Dermis blood vessel endothelial cell (primary cell): ENCODE results near the gene CHKA. TPM values are rescaled to one million over a fixed set of nuclear protein-coding genes. Genes with fewer than 3 reads are reported as not detected.

ENCODE experiments used
- DNase-seq: peaks from one replicate; pipeline ENCODE4 v3.0.0; 2010
- total RNA-seq: library from RNA; depleted of rRNA; stranded (reverse); fragments of >200 nt; gene quantifications from 2 replicates; pipeline ENCODE4 v1.2.3, GENCODE V29; 2014

Gene CHKA
- total RNA-seq, 1 donor from 2014 or later = 32.8 TPM

- no peak for DNase-seq
Measured at GRCh38 chr11:68071281-68072048, 49.7 kb downstream of the CHKA start.

DNA sequence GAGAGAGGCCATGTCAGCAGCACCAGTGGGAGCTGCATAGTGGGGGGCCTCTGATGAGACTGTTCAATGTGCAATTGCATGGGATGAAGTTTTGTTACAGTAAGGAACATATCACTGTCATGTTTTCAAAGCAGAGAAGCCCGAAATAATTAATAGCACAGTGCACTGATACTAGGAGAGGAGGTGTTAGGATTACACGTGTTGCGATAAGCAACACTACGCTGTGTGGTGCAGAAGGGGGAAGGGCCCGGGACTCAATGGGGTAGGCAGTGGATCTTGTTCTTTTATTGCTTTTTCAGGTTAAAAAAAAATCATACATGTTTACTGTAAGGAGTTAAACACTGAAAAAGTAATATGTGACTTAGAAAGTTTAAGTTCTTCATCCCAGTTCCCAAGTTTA lies 53.2 kb downstream of the CHKA start:
- no peak for DNase-seq

DNA sequence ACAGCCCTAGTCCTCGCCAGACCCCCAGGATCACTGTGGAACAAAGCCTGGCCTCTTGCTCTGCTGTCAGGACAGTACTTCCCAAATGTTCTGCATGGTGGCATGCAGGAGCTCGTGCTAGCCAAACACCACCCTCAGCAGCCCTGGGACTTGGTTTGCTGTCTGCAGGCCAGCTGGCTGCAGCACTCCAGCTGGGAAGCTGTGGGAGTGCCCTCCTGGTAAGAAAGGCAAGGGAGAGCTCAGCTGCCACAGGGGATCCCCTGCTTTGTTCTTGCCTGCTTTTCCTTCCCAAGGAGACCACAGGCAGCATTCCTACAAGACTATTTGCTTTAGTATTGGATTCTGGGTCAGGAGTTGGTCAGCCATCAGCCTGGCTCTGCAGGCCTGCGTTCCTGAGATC lies 54.4 kb downstream of the CHKA start:
- DNase-seq = no peak

DNA sequence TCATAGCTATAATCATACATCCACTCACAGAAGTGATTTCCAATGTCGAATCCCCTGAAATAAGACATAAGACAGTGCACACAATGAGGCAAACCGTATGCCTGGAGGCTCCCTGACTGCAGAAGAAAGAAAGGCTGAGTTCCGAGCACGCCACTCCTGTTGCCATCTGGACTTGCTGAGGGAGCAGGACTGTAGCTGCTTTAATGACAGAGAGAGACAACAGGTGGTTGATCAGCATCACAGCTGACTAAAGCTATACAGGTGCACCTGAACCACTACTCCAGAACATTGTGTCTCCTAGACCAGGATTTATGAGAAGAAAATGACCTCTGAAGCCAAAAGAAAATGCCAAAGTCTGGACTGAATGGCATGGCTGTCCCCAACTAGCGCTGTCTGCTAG lies 55.3 kb downstream of the CHKA start:
- DNase-seq = no peak

GRCh38 chr11:68064926-68065325 lies 56.3 kb downstream of the CHKA start:
- DNase-seq = peak; percentile 68

GRCh38 chr11:68061508-68061907 lies 59.7 kb downstream of the CHKA start:
- no peak for DNase-seq

- DNase-seq = no peak
Measured at GRCh38 chr11:68057807-68058206, 63.4 kb downstream of the CHKA start.

DNA sequence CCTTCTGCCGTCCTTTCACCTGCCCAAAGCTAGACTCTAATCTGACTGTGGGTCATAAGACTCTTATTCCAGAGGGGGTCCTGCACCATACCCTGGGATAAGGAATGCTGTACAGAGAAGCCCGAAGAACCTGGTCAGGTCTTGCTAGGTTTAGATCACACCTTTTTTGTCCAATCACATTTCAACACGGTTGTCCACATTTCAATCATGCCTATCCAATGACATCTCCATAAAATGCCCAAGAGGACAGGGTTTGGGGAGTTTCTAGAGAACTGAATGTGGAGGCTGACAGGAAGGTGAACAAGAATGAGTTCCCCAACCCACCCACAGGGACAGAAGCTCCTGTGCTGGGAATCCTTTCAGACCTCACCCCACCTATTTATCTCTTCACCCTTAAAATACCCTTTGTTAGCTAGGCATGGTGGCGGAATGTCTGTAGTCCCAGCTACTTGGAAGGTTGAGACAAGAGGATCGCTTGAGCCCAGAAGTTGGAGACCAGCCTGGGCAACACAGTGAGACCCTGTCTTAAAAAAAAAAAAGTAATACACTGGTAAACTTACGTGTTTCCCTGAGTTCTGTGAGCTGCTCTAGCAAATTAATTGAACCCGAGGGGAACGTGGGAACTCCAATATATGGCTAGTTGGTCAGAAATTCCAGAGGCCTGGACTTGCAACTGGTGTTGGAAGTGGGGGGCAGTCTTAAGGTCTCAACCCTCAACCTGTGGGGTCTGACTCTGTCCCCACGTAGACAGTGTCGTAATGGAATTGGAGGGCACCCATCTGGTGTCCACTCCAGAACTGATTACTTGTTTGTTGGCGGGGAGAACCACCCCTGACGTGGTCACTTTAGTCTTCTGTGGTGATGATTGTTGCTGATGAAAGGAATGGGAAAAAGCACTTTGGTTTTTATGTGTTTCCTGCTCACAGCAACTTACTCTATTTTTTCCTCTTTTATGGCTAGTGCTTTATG lies 64.6 kb downstream of the CHKA start:
- no peak for DNase-seq

DNA sequence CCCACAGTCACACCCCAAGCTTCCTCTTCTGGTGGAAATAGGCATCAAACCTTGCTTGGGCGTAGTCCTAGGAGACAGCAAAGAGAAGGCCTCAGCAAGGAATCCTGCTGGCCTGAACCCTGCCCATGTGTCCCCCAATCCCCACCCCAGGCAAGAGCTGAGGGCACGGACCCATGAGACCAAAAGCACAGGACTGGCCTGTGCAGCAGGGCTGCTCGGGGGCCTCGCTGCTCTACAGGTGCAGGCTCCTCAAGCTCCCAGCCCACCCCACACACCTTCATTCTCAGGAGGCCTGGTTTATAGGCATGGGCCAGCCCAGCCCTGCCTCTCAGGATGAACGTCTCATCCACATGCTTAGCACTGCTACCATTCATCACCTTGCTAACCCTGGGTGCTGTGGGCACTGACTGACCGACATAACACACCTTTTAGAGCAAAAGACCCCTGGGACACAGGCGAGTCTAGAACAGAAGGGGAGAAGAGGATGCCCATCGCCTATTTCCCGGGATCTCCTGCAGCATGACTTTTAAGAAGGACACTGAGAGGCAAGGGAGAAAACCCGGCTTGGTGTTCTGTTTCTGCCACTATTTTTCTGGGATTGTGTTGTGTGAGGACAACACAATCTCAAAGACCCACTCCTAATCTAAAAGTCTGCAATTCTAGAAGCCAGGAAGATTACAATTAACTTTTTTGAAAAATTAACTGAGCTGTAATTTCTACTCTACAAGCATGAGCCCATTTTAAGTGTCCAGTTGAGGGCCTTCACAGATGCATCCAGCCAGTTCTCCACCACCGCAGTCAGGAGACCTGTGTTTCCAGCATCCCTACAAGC lies 67.0 kb downstream of the CHKA start:
- no peak for DNase-seq

DNA sequence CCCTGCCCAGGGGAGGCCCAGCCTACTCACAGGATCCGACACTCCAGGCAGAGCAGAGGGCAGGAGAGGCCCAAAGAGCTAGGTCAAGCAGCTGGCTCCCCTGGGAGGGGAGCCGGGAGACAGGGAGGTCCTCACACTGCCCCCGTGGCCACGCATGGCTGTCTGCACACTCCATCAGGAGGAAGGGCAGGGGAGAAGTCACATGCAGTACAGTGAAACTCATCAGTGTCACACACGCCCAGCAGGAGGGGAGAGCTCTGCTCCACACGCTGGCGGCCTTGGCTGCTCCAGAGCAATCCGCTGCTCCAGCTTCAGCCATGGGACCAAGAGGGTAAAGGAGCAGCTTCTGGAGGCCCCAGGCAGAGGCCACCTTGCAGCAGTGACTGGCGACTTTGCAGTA lies 68.1 kb downstream of the CHKA start:
- DNase-seq = no peak

GRCh38 chr11:68052137-68052873 lies 68.9 kb downstream of the CHKA start:
- DNase-seq = no peak

DNA sequence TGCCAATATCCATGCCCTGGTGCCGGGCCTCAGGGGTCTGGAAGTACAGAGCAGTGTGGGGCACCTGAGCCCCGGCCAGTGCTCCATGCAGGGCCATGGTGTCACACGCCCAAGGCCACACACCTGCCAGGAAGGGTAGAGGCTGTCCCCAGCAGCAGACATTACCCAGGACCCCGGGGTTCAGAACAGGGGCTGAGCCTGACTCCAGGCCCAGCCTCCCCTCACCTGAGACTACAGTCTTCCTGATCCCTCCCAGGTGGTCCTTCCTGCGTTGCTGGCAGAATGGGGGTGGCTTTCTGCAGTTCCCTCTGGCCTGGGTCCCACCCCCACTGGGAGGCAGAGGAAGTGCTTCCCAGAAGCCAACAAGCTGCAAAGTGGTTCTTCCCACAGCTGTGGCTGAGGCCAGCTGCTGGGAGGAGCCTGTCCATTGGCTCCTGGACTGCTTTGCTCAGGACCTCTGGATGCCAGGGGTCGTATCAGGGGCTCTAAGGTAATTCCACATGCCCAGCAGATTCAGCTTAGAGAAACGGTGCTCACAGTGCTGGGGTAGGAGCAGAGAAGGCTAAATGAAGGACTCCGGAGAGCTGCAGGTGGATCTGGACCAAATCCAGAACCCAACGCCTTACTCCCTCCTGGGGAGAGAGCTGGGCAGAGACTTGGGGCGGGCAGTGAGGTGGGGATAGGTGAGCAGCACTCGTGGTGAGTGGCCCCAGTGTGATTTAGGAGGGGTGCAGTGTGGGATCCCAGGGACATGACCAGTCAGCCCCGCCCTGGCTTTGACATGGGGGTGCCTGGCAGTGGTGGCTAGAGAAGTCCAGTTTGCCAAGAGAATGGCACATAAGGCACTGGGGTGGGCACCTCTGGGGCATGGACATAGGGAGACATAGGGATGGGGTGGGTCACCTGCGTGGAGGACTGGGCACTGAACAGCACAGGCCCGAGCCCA lies 69.7 kb downstream of the CHKA start:
- DNase-seq = peak; percentile 15

DNA sequence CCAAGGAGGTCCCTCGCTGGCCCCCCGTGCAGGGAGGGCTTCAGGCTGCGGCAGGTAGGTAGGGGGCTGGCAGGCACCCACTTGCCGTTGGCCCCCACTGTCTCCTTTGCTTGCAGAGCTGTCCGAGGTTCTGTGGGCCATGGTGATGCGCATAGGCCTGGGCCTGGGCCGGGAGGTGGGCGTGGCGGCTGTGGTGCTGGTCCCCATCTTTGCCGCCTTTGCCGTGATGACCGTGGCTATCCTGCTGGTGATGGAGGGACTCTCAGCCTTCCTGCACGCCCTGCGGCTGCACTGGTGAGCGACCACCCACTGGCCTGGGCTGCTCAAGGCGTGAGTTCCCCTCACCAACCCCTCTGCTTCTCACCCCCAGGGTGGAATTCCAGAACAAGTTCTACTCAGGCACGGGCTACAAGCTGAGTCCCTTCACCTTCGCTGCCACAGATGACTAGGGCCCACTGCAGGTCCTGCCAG lies 70.8 kb downstream of the CHKA start:
- no peak for DNase-seq

GRCh38 chr11:68049509-68050370 lies 71.4 kb downstream of the CHKA start:
- no peak for DNase-seq

- no peak for DNase-seq
Measured at GRCh38 chr11:68048681-68049508, 72.3 kb downstream of the CHKA start.

- no peak for DNase-seq
Measured at GRCh38 chr11:68047437-68048290, 73.5 kb downstream of the CHKA start.

DNA sequence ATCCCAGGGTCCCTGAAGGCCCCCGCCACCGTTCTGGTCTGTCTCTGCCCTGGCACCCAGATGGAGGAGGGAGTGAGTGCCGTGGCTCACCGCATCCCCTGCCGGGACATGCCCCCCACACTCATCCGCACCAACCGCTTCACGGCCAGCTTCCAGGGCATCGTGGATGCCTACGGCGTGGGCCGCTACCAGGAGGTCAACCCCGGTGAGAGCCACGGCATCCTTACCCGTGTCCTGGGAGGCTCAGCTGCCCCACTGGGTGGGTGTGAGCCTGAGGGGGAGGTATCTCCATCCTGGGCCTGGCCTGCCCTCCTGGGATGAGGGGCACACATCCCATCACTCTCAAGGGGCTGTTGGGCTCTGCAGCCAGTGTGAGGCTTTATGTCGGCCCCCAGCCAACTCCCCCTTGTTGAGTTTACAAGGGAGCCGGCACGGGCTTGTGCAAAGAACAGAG lies 76.3 kb downstream of the CHKA start:
- DNase-seq = no peak
